H1 (cell line): ENCODE results near the gene KLF12. TPM values are rescaled to one million over a fixed set of nuclear protein-coding genes. Genes with fewer than 3 reads are reported as not detected.

ENCODE experiments used
- CTCF ChIA-PET: fragments of 300-600 bp; sonication (Branson Sonifier 250); formaldehyde crosslinking; loops from one replicate; lab custom pipeline; 2021; ENCODE audit not compliant: partially characterized antibody; lab: Charles Lee
- POLR2A ChIA-PET: fragments of 300-600 bp; sonication (Branson Sonifier 250); formaldehyde crosslinking; loops from one replicate; lab custom pipeline; 2021; ENCODE audit warnings: inconsistent platforms; ENCODE audit not compliant: partially characterized antibody; lab: Charles Lee
- DNase-seq, 2 experiments: peaks; one replicate each; pipeline versions ENCODE4 v3.0.0 to v3.0.0-alpha.2; 2010 to 2022; ENCODE audit warnings: low spot score in 2 of 2, low read depth in 1 of 2, mixed read lengths in 1 of 2
- FAIRE-seq: peaks from 2 replicates; lab custom pipeline; 2011; peaks lifted over from hg19 to GRCh38; lab: Jason Lieb, UNC
- H2AFZ ChIP-seq: 2 replicates; pipeline ENCODE4 v1.8.1; 2012; ENCODE audit warnings: low read length, inconsistent platforms
- H2AK5ac ChIP-seq: 2 replicates; pipeline ENCODE4 v1.6.1; 2013; ENCODE audit warnings: low read depth, low read length
- H2BK120ac ChIP-seq: replicated peaks from 2 replicates; pipeline ENCODE3; 2013; ENCODE audit warnings: low read depth, low read length, inconsistent platforms
- H2BK12ac ChIP-seq: 2 replicates; pipeline ENCODE4 v1.6.1; 2013; ENCODE audit warnings: low read depth, low read length
- H2BK15ac ChIP-seq: 2 replicates; pipeline ENCODE4 v1.6.1; 2013; ENCODE audit warnings: low read length
- H2BK20ac ChIP-seq: 2 replicates; pipeline ENCODE4 v1.6.1; 2013; ENCODE audit warnings: low read length
- H2BK5ac ChIP-seq: 2 replicates; pipeline ENCODE4 v1.6.1; 2013; ENCODE audit warnings: low read depth, low read length
- H3K14ac ChIP-seq: 2 replicates; pipeline ENCODE4 v1.6.1; 2013; ENCODE audit warnings: inconsistent platforms; ENCODE audit not compliant: insufficient read length
- H3K18ac ChIP-seq: 2 replicates; pipeline ENCODE4 v1.6.1; 2013; ENCODE audit warnings: low read length; ENCODE audit errors: extremely low read depth
- H3K23ac ChIP-seq: 2 replicates; pipeline ENCODE4 v1.6.1; 2013; ENCODE audit warnings: inconsistent platforms; ENCODE audit not compliant: insufficient read length
- H3K23me2 ChIP-seq: 2 replicates; pipeline ENCODE4 v1.6.1; 2013; ENCODE audit warnings: low read depth, low read length
- H3K27ac ChIP-seq: 2 replicates; pipeline ENCODE4 v1.6.1; 2011; ENCODE audit warnings: low read depth, low read length, inconsistent platforms
- H3K27me3 ChIP-seq, 4 experiments: replicated peaks in 1 of 4; 1 replicate in 1 of 4; 2 replicates in 3 of 4; pipeline versions ENCODE4 v1.6.1 to v1.8.1; 2011 to 2013; ENCODE audit warnings: low read length in 3 of 4, mild to moderate bottlenecking in 3 of 4, inconsistent platforms in 2 of 4, mixed read lengths in 2 of 4, moderate library complexity in 1 of 4; ENCODE audit not compliant: control insufficient read depth in 3 of 4, insufficient read depth in 3 of 4; ENCODE audit errors: extremely low read depth in 1 of 4
- H3K36me3 ChIP-seq, 4 experiments: 2 replicates each; pipeline versions ENCODE4 v1.6.1 to v1.8.1; 2011 to 2013; ENCODE audit warnings: mild to moderate bottlenecking in 4 of 4, low read length in 3 of 4, moderate library complexity in 2 of 4, control low read depth in 1 of 4, inconsistent platforms in 1 of 4; ENCODE audit not compliant: insufficient read depth in 4 of 4, control insufficient read depth in 2 of 4
- H3K4ac ChIP-seq: replicated peaks from 2 replicates; pipeline ENCODE3; 2013; ENCODE audit warnings: low read length, low read depth, mixed read lengths, inconsistent platforms; ENCODE audit not compliant: insufficient read length
- H3K4me1 ChIP-seq, 4 experiments: replicated peaks in 1 of 4; 1 replicate in 1 of 4; 2 replicates in 3 of 4; pipeline versions ENCODE4 v1.6.1 to v1.8.1; 2011 to 2013; ENCODE audit warnings: low read length in 3 of 4, inconsistent platforms in 2 of 4, mixed read lengths in 1 of 4; ENCODE audit not compliant: insufficient read depth in 4 of 4, control insufficient read depth in 3 of 4
- H3K4me2 ChIP-seq, 2 experiments: 2 replicates each; pipeline versions ENCODE4 v1.6.1 to v1.8.1; 2011 to 2013; ENCODE audit warnings: low read depth in 2 of 2, low read length in 2 of 2, control low read depth in 1 of 2, inconsistent platforms in 1 of 2, mild to moderate bottlenecking in 1 of 2; ENCODE audit not compliant: insufficient read depth in 1 of 2
- H3K4me3 ChIP-seq, 4 experiments: fragments of 200-600, 300-600 bp in 1 of 4; sonication (generic), shearing (Covaris generic), sonication (Bioruptor Twin) in 1 of 4; 2 replicates each; pipeline versions ENCODE4 v1.5.1 to v1.8.1; 2011 to 2016; ENCODE audit warnings: low read length in 4 of 4, low read depth in 3 of 4, control low read depth in 2 of 4, inconsistent platforms in 2 of 4, mild to moderate bottlenecking in 2 of 4, mixed read lengths in 1 of 4, moderate library complexity in 1 of 4; ENCODE audit not compliant: insufficient read depth in 2 of 4; ENCODE audit errors: extremely low read depth in 1 of 4
- H3K56ac ChIP-seq: replicated peaks from 2 replicates; pipeline ENCODE3; 2013; ENCODE audit warnings: low read depth, mild to moderate bottlenecking, mixed read lengths, low read length, inconsistent platforms; ENCODE audit not compliant: insufficient read length
- H3K79me1 ChIP-seq: 2 replicates; pipeline ENCODE4 v1.6.1; 2013; ENCODE audit warnings: low read depth, low read length, control low read depth
- H3K79me2 ChIP-seq, 2 experiments: 2 replicates each; pipeline versions ENCODE4 v1.6.1 to v1.8.1; 2012 to 2013; ENCODE audit warnings: low read length in 2 of 2, mild to moderate bottlenecking in 2 of 2, inconsistent platforms in 1 of 2; ENCODE audit not compliant: insufficient read depth in 2 of 2, control insufficient read depth in 1 of 2
- H3K9ac ChIP-seq, 4 experiments: replicated peaks in 1 of 4; 1 replicate in 1 of 4; 2 replicates in 3 of 4; pipeline versions ENCODE4 v1.6.1 to v1.8.1; 2011 to 2013; ENCODE audit warnings: low read depth in 3 of 4, low read length in 3 of 4, control low read depth in 2 of 4, mild to moderate bottlenecking in 2 of 4, moderate library complexity in 2 of 4, inconsistent platforms in 1 of 4; ENCODE audit errors: extremely low read depth in 1 of 4
- H3K9me3 ChIP-seq, 2 experiments: 2 replicates each; pipeline versions ENCODE4 v1.6.1 to v1.8.1; 2012 to 2013; ENCODE audit warnings: mild to moderate bottlenecking in 2 of 2, moderate library complexity in 2 of 2, control low read depth in 1 of 2, inconsistent platforms in 1 of 2, low read depth in 1 of 2, low read length in 1 of 2, mixed read lengths in 1 of 2; ENCODE audit not compliant: insufficient read depth in 2 of 2
- H4K20me1 ChIP-seq, 2 experiments: replicated peaks in 1 of 2; 2 replicates each; pipeline versions ENCODE3 to v1.8.1; 2011 to 2013; ENCODE audit warnings: inconsistent platforms in 2 of 2, low read length in 2 of 2, mild to moderate bottlenecking in 1 of 2; ENCODE audit not compliant: insufficient read depth in 2 of 2, control insufficient read depth in 1 of 2
- H4K5ac ChIP-seq: 2 replicates; pipeline ENCODE4 v1.6.1; 2013; ENCODE audit warnings: low read length, low read depth, mixed read lengths, inconsistent platforms; ENCODE audit not compliant: insufficient read length
- H4K8ac ChIP-seq: 2 replicates; pipeline ENCODE4 v1.8.0; 2013; ENCODE audit warnings: mild to moderate bottlenecking, moderate library complexity, low read length, inconsistent platforms; ENCODE audit not compliant: insufficient read depth; ENCODE audit errors: extremely low read depth
- H4K91ac ChIP-seq: replicated peaks from 2 replicates; pipeline ENCODE3; 2013; ENCODE audit warnings: low read length, mixed read lengths, inconsistent platforms; ENCODE audit not compliant: insufficient read length
- CBX5 ChIP-seq: fragments of 300-800, 300-1000 bp; sonication (generic); IDR thresholded peaks from 2 replicates; pipeline ENCODE4 v1.7.1; 2016; ENCODE audit warnings: antibody characterized with exemption, low read length, low read depth
- CBX8 ChIP-seq: fragments of 300-800, 300-1000 bp; sonication (generic); IDR thresholded peaks from 2 replicates; pipeline ENCODE4 v1.7.1; 2016; ENCODE audit warnings: low read depth, low read length, borderline replicate concordance
- JUND ChIP-seq: IDR thresholded peaks from 2 replicates; pipeline ENCODE4 v1.6.1; 2011; ENCODE audit warnings: mild to moderate bottlenecking, improper control_type of control experiment, low read length
- NRF1 ChIP-seq: IDR thresholded peaks from 2 replicates; pipeline ENCODE4 v1.6.1; 2011; ENCODE audit warnings: mild to moderate bottlenecking, low read depth, low read length, improper control_type of control experiment
- POU5F1 ChIP-seq: IDR thresholded peaks from 2 replicates; pipeline ENCODE4 v1.6.1; 2011; ENCODE audit warnings: low read depth, mild to moderate bottlenecking, low read length, moderate library complexity
- SP1 ChIP-seq: IDR thresholded peaks from 2 replicates; pipeline ENCODE4 v1.6.1; 2011; ENCODE audit warnings: low read depth, low read length
- TAF7 ChIP-seq: optimal IDR thresholded peaks from 2 replicates; pipeline ENCODE3; 2011; ENCODE audit warnings: low read depth, mild to moderate bottlenecking, inconsistent platforms, low read length, moderate library complexity, borderline replicate concordance
- WGBS, 2 experiments: shearing (Covaris generic) in 1 of 2; methylation state at CpG; one replicate each; pipeline versions ENCODE4 v1.1.6 to v1.1.7; 2013 to 2015; ENCODE audit warnings: low lambda C conversion rate in 2 of 2, mixed read lengths in 2 of 2, inconsistent platforms in 1 of 2, low coverage in 1 of 2, missing lambda C conversion rate in 1 of 2; ENCODE audit not compliant: insufficient replicate concordance in 2 of 2, insufficient coverage in 1 of 2, insufficient read length in 1 of 2; ENCODE audit errors: extremely low coverage in 1 of 2, missing lambda C conversion rate in 1 of 2; 5-methylcytosine and 5-hydroxymethylcytosine counted together
- polyA plus RNA-seq, 7 experiments: library from polyadenylated mRNA; depleted of rRNA in 3 of 7; stranded (reverse) in 5 of 7; unstranded in 2 of 7; fragments of >200 nt in 5 of 7; fragments of 200-250 nt in 2 of 7; gene quantifications; 1 replicate in 5 of 7; 2 replicates in 1 of 7; 4 replicates in 1 of 7; pipeline versions ENCODE4 v1.2.1 to v1.2.3, GENCODE V29; 2011 to 2013; ENCODE audit warnings: missing spikeins in 2 of 7, mixed read lengths in 2 of 7
- total RNA-seq: library from RNA; stranded (reverse); fragmentation: NEBNext Ultra II Directional; extraction: Animal tissue kit (Norgen Biotek cat#: 25700); gene quantifications from 2 replicates; pipeline ENCODE4 v1.2.1, GENCODE V29; 2021

Gene KLF12
- total and polyA plus RNA-seq, 2 of the 8 experiments (the other 6 are each of a cell fraction or from before 2014, with no cell fraction given), result 6.6 to 12.1 TPM

GRCh38 chr13:74142257-74142656 is 8.1 kb upstream of the KLF12 start:
- H4K20me1 ChIP-seq, result no peaks in the 10 kb centered on the region
- no peaks in the 10 kb centered on the region for H3K79me1 ChIP-seq
- no peak overlapping the region for H2BK120ac ChIP-seq
- no peak overlapping the region for H3K23ac ChIP-seq
- FAIRE-seq (no peak), DNase-seq (no peak)
- H2AFZ ChIP-seq, result no peak overlapping the region
- H3K36me3 ChIP-seq, result no peaks in the 10 kb centered on the region
- no peak overlapping the region for H2BK12ac ChIP-seq
- no peak overlapping the region for H3K4me2 ChIP-seq
- ChIA-PET CTCF (interaction anchor here (0.7 to 1.5 kb wide), 3 partner anchors 102 to 375 kb away, joined by 3 to 4 read pairs (median 3); no protein-coding TSS in a partner anchor), POLR2A (interaction anchor here (0.5 kb wide), 1 partner anchor 327 kb away, joined by 3 read pairs; no protein-coding TSS in a partner anchor)
- no peak overlapping the region for H4K8ac ChIP-seq
- WGBS, 2 experiments, result 91% methylated on average over 1 of the region's 1 CpG; no CpG with 5 or more reads in 1 of the 2 experiments
- H3K9me3 ChIP-seq, result no peaks in the 10 kb centered on the region
- H3K23me2 ChIP-seq, result no peaks in the 10 kb centered on the region; the same call in 1 of the 2 replicates
- H3K14ac ChIP-seq, result no peak overlapping the region
- no peak overlapping the region for H3K4ac ChIP-seq
- H2BK15ac ChIP-seq, result no peak overlapping the region
- H3K79me2 ChIP-seq, result no peaks in the 10 kb centered on the region
- H4K91ac ChIP-seq, result no peak overlapping the region
- H3K4me3 ChIP-seq, result no peak overlapping the region
- H2AK5ac ChIP-seq, result no peak overlapping the region
- no peak overlapping the region for H3K27ac ChIP-seq
- no peak overlapping the region for H3K18ac ChIP-seq
- H3K27me3 ChIP-seq, result no peaks in the 10 kb centered on the region
- H3K9ac ChIP-seq, result no peak overlapping the region
- H3K4me1 ChIP-seq, result no peaks in the 10 kb centered on the region
- no peak overlapping the region for H2BK5ac ChIP-seq
- no peak for TF ChIP-seq POU5F1
- TF ChIP-seq TAF7, result no peak
- no peak for TF ChIP-seq NRF1
- TF ChIP-seq CBX5, result no peak
- no peak for TF ChIP-seq JUND
- no peak for TF ChIP-seq CBX8
- no peak for TF ChIP-seq SP1
- no peak overlapping the region for H4K5ac ChIP-seq
- H2BK20ac ChIP-seq, result no peak overlapping the region
- H3K56ac ChIP-seq, result no peak overlapping the region
